Measurements from ENCODE around the gene MYO5B. TPM values are rescaled to one million over a fixed set of nuclear protein-coding genes. Genes with fewer than 3 reads are reported as not detected.

The MYO5B gene
- total RNA-seq, 4 donors from 2014 or later, result 6.3 to 35.2 (median 10.2) TPM

DNA sequence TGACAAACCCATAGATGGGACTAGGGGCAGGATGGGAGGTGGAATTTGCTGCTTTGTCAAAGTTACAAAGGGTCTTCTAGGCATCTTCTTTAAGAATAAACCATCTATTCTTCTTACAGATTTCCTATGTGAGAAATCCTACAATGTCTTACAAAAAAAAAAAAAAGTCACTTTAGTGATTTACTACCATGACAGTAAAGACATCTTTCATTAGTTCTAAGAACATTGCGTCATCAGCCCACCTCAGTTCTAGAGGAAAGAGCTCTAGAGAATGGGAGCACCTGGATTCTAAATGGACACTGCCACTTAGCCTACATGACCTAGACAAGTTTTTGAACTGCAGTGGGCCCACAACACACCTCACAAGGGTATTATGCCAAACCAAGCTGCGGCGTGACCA, 172.0 kb downstream of the MYO5B start:
- no peak overlapping the region for H3K4me3 ChIP-seq
- H3K9me3 ChIP-seq, result peaks cover 0 to 6% (median 0%) of the 10 kb centered on the region in 4 donors
- 97 to 98% methylated on average over 3 of the region's 3 CpGs for WGBS, 2 donors
- H3K36me3 ChIP-seq, result no peaks in the 10 kb centered on the region
- TF ChIP-seq POLR2A (IDR thresholded peaks at IDR 0.05) (no peak), EP300 (IDR thresholded peaks at IDR 0.05) (no peak)
- TF ChIP-seq, protein P1, sequence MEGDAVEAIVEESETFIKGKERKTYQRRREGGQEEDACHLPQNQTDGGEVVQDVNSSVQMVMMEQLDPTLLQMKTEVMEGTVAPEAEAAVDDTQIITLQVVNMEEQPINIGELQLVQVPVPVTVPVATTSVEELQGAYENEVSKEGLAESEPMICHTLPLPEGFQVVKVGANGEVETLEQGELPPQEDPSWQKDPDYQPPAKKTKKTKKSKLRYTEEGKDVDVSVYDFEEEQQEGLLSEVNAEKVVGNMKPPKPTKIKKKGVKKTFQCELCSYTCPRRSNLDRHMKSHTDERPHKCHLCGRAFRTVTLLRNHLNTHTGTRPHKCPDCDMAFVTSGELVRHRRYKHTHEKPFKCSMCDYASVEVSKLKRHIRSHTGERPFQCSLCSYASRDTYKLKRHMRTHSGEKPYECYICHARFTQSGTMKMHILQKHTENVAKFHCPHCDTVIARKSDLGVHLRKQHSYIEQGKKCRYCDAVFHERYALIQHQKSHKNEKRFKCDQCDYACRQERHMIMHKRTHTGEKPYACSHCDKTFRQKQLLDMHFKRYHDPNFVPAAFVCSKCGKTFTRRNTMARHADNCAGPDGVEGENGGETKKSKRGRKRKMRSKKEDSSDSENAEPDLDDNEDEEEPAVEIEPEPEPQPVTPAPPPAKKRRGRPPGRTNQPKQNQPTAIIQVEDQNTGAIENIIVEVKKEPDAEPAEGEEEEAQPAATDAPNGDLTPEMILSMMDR (IDR thresholded peaks at IDR 0.05), result no peak
- H3K27ac ChIP-seq, result no peak overlapping the region
- DNase-seq (ENCODE audit: low spot score in 2 of 2), result no peak
- no peaks in the 10 kb centered on the region for H3K27me3 ChIP-seq
- H3K4me1 ChIP-seq, result no peaks in the 10 kb centered on the region

DNA sequence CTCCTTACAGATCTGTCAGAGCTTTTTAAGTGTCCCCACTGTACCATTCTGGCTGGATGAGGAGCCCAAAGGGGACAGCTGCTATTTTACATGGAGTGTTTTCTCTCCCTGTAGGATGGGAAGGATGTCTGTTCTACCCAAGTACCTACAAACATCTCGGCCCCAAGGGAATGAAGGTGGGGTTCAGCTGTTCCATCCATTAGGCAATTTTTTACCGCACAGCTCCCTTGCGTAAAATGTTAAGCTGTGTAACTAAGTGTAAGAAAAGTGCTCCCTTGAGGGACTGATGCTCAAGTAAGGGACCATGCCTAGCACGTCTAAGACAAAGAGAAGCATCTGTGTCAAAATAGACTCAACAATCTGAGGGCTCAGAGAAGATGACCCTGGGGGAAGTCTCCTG, 180.3 kb downstream of the MYO5B start:
- peaks cover 0 to 14% (median 0%) of the 10 kb centered on the region in 4 donors for H3K4me1 ChIP-seq
- H3K36me3 ChIP-seq, result no peaks in the 10 kb centered on the region
- H3K27ac ChIP-seq, result no peak overlapping the region
- no peak for DNase-seq (ENCODE audit: low spot score in 2 of 2)
- TF ChIP-seq, protein P1 (IDR thresholded peaks at IDR 0.05), result no peak
- 68 to 75% methylated on average over 4 of the region's 4 CpGs for WGBS, 2 donors
- H3K4me3 ChIP-seq, result no peak overlapping the region
- no peaks in the 10 kb centered on the region for H3K9me3 ChIP-seq
- no peaks in the 10 kb centered on the region for H3K27me3 ChIP-seq

DNA sequence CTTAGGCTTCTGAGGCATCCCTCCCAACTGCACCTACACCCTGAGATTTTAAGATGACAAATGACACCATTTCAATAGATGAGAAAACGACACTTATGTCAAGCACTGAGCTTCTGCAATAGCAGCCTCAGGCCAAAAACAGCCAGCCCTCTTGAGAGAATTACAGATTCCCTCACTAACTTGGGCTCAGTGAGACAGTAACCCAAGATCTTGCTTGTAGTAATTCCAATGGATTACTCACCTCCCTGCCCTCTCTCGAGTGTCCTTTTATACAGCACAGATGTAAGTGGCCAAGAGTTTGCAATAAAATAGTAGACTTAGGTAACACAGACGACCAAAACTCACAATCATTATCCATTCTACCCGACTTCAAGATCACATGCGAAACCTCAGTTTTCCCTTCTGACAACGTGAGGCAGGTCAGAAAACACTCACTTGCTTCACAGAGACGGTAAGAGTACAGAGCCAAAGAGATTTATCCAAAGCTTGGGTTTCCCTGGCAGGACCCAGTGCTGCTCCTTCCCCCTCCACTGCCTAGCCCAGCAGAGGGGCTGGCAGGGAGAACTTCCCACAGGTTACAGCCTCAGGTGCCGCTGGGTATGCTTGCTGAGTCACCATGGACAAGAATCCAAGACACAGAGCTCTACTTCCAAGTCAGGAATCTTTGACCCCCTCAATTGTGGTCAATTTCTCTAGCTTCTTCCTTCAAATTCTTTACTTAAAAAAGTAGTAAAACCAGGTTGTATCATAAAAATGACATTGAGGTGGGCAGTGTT, 181.4 kb downstream of the MYO5B start:
- H3K4me3 ChIP-seq, result no peak overlapping the region
- no peak for DNase-seq (ENCODE audit: low spot score in 2 of 2)
- H3K36me3 ChIP-seq, result no peaks in the 10 kb centered on the region
- H3K4me1 ChIP-seq, result peaks cover 0 to 14% (median 0%) of the 10 kb centered on the region in 4 donors
- 75% methylated on average over 8 of the region's 8 CpGs for WGBS, 2 donors
- no peaks in the 10 kb centered on the region for H3K9me3 ChIP-seq
- TF ChIP-seq POLR2A (IDR thresholded peaks at IDR 0.05) (no peak), EP300 (IDR thresholded peaks at IDR 0.05) (no peak)
- TF ChIP-seq, protein P1 (IDR thresholded peaks at IDR 0.05), result no peak
- peak overlapping the region in 1 of 4 donors; percentile 19 for H3K27ac ChIP-seq
- no peaks in the 10 kb centered on the region for H3K27me3 ChIP-seq

DNA sequence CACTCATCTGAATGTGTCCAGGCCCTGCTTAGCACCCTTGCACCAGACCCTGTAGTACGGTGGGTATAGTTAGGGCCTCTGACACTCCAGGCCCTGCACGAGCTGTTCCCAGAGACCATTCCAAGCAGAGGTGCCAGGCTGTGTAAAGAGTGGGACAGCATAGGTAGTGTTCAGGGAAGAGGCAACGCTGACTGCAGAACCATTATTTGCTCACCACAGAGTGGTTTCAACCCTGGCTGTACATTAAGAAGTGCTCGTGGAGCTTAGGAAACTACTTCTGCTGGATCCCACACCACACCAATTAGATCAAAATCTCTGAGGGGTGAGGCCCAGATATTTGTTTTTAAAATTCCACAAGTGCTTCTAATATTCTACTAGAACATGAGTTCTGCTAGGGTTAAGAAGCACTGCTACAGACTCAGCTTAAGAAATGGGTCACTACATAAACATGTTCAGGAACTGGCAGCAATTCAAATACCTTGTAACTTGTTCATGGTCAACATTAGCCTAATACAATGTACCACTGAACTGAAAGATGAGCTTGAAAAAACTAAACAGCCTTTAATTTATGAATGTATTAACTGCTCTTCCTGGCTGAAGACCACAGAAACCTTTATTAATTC, 183.0 kb downstream of the MYO5B start:
- Histone ChIP-seq H3K27ac (peak overlapping the region in 2 of 4 donors; percentile 21 to 36), H3K27me3 (no peaks in the 10 kb centered on the region), H3K4me3 (no peak overlapping the region), H3K36me3 (no peaks in the 10 kb centered on the region), H3K9me3 (no peaks in the 10 kb centered on the region), H3K4me1 (peaks cover 0 to 14% (median 0%) of the 10 kb centered on the region in 4 donors)
- TF ChIP-seq, protein P1 (IDR thresholded peaks at IDR 0.05), result no peak
- TF ChIP-seq EP300 (IDR thresholded peaks at IDR 0.05) (no peak), POLR2A (IDR thresholded peaks at IDR 0.05) (no peak)
- no peak for DNase-seq (ENCODE audit: low spot score in 2 of 2)
- WGBS, 2 donors, result 54 to 78% methylated on average over 4 of the region's 4 CpGs

DNA sequence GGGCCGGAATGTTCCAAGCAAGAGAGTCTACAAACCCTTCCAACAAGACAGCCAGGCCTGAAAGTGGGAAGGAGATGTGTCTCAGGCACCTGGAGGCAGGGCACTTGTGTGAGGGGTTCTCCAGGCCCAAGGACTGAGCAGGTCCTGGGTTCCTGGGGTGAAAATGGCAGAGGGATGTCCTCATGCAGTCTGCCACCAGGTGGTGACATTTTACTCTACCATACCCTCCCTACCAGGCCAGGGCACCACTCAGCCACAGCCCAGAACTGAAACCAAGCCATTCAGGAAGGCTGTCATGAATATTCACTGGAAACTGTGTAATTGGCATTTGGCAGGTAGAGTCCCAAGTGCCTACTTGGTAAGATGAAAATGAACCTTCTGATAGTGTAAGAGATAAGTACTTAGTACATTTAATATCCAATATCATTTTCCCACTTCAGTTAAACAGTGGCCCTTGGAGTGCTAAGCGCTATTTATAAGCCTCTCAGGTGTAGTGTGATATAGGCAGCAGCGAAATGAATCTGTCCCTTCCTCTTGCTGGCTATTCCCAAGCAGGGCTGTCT, 185.1 kb downstream of the MYO5B start:
- 90 to 92% methylated on average over 3 of the region's 3 CpGs for WGBS, 2 donors
- TF ChIP-seq, protein P1 (IDR thresholded peaks at IDR 0.05), result peak in 2 of 5 experiments; percentile 36 to 49
- no peak for TF ChIP-seq POLR2A (IDR thresholded peaks at IDR 0.05)
- no peak for DNase-seq (ENCODE audit: low spot score in 2 of 2)
- H3K36me3 ChIP-seq, result no peaks in the 10 kb centered on the region
- H3K27me3 ChIP-seq, result no peaks in the 10 kb centered on the region
- H3K27ac ChIP-seq, result no peak overlapping the region
- peaks cover 0 to 14% (median 0%) of the 10 kb centered on the region in 4 donors for H3K4me1 ChIP-seq
- H3K4me3 ChIP-seq, result no peak overlapping the region
- H3K9me3 ChIP-seq, result no peaks in the 10 kb centered on the region
